IPS-11a (cell line): ENCODE measurements around the gene FHOD1.

Experiments used
- H3K4me3 ChIP-seq: one replicate; pipeline ENCODE4 v1.5.1; 2013; ENCODE audit warnings: low read depth, low read length, control low read depth

FHOD1 gene

GRCh38 chr16:67277999-67278772, 30.9 kb upstream of the FHOD1 start:
- H3K4me3 ChIP-seq, result peak overlapping the region; percentile 30

GRCh38 chr16:67277294-67277998, 30.2 kb upstream of the FHOD1 start:
- no peak overlapping the region for H3K4me3 ChIP-seq

GRCh38 chr16:67275321-67275720, 28.0 kb upstream of the FHOD1 start:
- no peak overlapping the region for H3K4me3 ChIP-seq

DNA sequence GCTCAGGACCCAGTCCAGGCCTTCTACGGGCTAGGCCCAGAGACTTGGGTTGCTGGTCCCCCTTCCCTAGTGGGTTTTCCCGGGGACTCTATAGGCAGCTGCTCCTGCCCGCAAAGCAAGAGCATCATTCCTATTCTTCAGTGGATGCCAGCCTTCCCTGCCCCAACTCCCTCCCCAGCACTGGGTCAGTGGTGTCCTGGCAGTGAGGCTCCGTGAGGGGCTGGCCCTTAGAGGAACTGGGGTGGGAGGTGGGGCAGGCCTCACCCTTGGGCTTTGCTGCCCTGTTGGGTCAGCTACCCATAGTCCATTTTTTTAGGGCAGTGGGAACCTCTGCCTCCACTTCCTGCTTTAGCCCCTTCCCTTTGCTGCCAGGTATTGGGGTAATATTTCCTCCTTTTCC, 24.2 kb upstream of the FHOD1 start:
- H3K4me3 ChIP-seq, result no peak overlapping the region

DNA sequence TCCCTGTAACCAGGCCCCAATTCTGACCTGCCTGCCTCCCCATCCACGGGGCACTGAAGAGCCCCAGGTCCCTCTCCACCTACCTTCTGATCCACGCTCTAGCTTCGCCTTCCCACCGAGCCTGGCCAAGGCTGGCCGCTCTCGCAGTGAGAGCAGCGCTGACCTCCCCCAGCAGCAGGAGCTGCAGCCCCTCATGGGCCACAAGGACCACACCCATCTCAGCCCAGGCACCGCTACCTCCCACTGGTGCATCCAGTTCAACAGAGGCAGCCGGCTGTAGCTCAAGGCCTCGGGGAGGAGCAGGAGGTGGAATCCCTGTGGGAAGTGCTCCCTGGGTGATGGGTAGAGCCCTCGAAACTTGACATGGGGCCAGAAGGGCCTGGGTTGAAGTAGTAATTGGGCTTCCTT, 23.7 kb upstream of the FHOD1 start:
- no peak overlapping the region for H3K4me3 ChIP-seq

GRCh38 chr16:67269766-67270165, 22.5 kb upstream of the FHOD1 start:
- no peak overlapping the region for H3K4me3 ChIP-seq

DNA sequence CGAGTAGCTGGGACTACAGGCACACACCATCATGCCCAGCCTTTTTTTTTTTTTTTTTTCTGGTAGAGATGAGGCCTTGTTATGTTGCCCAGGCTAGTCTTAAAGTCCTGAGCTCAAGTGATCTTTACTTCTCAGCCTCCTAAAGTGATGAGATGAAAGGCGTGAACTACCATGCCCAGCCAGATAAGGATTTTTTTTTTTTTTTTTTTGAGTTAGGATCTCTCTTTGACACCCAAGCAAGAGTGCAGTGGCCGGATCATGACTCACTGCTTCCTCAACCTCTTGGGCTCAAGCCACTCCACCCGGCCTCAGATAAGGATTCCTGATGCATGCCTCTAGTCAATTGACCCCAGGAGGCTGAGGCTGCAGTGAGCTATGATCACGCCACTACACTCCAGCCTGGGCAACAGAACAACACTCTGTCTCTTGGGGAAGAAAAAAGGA, 20.9 kb upstream of the FHOD1 start:
- no peak overlapping the region for H3K4me3 ChIP-seq

- H3K4me3 ChIP-seq, result no peak overlapping the region
Observed at GRCh38 chr16:67265834-67266233, 18.6 kb upstream of the FHOD1 start.

- H3K4me3 ChIP-seq, result no peak overlapping the region
Observed at GRCh38 chr16:67264866-67265265, 17.6 kb upstream of the FHOD1 start.

- no peak overlapping the region for H3K4me3 ChIP-seq
Observed at GRCh38 chr16:67264277-67264676, 17.0 kb upstream of the FHOD1 start.

DNA sequence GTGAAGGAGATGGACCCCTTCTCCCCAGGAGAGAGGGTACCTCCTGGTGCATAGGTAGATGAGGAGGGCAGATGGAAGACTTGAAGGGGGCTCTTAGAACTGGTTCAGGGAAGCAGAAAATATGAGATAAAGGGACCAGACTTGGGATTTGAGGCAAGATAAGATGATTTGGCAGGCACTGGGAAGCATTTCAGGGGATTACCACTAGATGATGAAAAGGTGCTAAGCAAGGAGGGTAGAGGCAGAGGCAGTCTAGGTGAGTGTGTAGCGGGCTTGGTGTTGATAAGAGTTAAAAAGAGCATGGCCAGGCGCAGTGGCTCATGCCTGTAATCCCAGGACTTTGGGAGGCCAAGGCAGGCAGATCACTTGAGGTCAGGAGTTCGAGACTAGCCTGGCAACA, 15.9 kb upstream of the FHOD1 start:
- no peak overlapping the region for H3K4me3 ChIP-seq

- H3K4me3 ChIP-seq, result no peak overlapping the region
Observed at GRCh38 chr16:67260426-67261063, 13.3 kb upstream of the FHOD1 start.

DNA sequence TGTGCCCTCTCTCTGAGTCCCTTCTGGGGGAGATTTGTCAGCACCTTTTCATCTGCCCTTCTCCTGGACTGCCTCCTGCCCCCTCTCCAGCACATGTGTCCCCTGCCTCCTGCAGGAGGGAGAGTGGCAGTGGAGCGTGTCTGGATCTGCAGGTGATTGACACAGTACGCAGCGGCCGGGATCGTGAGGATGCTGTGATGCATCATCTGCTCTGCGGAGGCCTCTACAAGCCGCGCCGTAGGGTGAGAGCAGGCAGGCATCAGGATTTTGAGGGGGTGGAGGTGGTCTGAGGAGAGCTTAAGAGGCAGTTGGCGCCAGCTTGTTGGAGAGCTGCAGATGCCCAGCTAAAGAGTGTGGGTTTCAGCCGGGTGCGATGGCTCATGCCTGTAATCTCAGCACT, 12.4 kb upstream of the FHOD1 start:
- no peak overlapping the region for H3K4me3 ChIP-seq

DNA sequence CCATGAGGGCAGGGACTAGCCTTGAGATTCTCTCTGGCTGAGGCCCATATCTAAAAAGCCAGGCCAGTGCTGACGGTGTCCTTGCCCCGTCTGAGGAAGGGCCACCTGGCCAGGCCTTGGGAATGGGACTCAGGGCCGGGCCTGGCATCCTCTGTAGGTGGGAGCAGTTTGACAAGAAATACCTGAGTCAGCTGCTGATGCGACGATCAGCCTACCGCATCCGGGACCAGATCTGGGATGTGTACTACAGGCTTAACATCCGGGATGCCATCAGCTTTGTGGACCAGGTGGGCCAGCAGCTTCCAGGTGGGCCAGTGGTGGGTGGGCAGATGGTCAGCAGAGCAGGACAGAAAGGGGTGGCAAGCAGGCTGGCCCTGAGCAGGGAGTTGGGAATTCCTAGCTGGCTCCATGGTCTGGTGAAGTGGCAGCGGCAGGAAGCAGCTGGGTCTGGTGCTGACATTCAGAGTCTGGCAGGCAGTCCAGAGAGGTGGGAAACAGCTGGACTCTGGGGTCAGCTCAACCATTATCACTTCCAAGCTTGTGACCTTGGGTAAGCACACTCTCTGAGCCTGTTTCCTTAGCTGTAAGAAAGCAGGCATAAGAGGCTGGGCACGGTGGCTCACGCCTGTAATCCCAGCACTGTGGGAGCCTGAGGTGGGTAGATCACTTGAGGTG, 11.0 kb upstream of the FHOD1 start:
- no peak overlapping the region for H3K4me3 ChIP-seq

GRCh38 chr16:67257486-67258160, 10.3 kb upstream of the FHOD1 start:
- no peak overlapping the region for H3K4me3 ChIP-seq

DNA sequence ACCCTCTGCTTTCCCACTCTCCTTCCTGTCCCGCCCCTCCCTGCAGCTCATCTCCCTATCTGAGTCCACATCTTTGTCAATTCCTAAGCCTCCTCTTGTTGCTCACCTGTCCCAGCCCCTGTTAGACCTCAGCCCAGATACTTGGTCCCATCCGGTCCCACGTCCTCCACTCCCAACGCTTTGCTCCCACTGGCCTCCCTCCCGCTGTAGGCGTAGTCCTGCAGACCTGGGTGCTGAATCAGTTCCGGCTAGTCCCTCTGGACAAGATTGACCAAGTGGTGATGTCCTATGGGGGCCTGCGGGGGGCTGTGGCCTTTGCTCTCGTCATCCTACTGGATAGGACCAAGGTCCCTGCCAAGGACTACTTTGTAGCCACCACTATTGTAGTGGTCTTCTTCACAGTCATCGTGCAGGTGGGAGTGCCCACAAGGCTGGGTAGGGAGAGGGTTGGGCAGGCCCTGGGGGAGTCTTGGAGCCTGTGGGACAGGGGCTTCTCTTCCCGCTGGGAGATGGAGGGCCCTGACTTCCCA, 9.5 kb upstream of the FHOD1 start:
- H3K4me3 ChIP-seq, result no peak overlapping the region

DNA sequence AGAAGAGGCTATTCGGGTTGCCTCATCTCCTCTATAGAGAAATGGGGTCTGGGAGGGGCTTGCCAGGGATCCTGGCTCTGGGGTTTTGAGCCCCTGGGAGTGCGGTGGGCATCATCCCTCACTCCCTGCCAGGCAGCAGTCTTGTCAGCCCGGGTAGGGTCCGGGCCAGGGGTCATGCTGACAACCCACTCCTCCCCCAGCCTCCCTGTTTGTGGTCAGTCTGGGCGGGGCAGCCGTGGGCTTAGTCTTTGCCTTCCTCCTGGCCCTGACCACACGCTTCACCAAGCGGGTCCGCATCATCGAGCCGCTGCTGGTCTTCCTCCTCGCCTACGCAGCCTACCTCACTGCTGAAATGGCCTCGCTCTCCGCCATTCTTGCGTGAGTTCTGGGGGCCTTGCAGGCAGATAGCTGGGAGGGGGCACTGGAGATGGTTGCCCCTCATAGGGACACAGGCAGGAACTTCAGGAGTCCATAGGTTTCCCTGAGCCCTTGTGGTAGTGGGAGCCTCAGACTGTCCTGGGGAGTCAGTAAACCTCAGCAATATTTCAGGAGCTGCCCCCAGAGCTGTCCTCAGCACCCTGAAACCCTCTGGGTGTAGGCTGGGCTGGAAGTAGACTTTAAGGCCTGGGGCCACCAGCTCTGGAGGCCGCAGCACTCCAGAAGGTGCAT, 8.4 kb upstream of the FHOD1 start:
- no peak overlapping the region for H3K4me3 ChIP-seq

- H3K4me3 ChIP-seq, result no peak overlapping the region
Observed at GRCh38 chr16:67254801-67255552, 7.7 kb upstream of the FHOD1 start.
